HG03565 (cell line): ENCODE data around the gene DIP2C.
"Not testable (repeated sequence)": the region's sequence is repeated elsewhere in the genome, so short reads cannot be mapped to it uniquely, and the experiment has no call there.

Experiments
- ATAC-seq: cut with Tn5 transposase; IDR thresholded peaks from one replicate; pipeline ENCODE4 v1.9.1; 2021; ENCODE audit warnings: mild to moderate bottlenecking, moderate library complexity; ENCODE audit not compliant: unreplicated experiment

The DIP2C gene

GRCh38 chr10:324593-324992, 364.9 kb downstream of the DIP2C start:
- ATAC-seq: no peak

- ATAC-seq: peak; percentile 93
Measured at GRCh38 chr10:323651-324293, 365.7 kb downstream of the DIP2C start.

GRCh38 chr10:323046-323445, 366.4 kb downstream of the DIP2C start:
- not testable (repeated sequence) for ATAC-seq

- ATAC-seq: no peak
Measured at GRCh38 chr10:320771-321170, 368.7 kb downstream of the DIP2C start.

GRCh38 chr10:317926-318325, 371.5 kb downstream of the DIP2C start:
- no peak for ATAC-seq

- peak; percentile 95 for ATAC-seq
Measured at GRCh38 chr10:317271-317769, 372.1 kb downstream of the DIP2C start.

- ATAC-seq: no peak
Measured at GRCh38 chr10:316390-316789, 373.1 kb downstream of the DIP2C start.

GRCh38 chr10:314871-315270, 374.6 kb downstream of the DIP2C start:
- ATAC-seq: no peak

GRCh38 chr10:314381-314780, 375.1 kb downstream of the DIP2C start:
- no peak for ATAC-seq

GRCh38 chr10:311901-312665, 377.4 kb downstream of the DIP2C start:
- ATAC-seq: no peak

- no peak for ATAC-seq
Measured at GRCh38 chr10:310976-311639, 378.4 kb downstream of the DIP2C start.

- ATAC-seq: no peak
Measured at GRCh38 chr10:310371-310770, 379.1 kb downstream of the DIP2C start.

- ATAC-seq: no peak
Measured at GRCh38 chr10:308572-309085, 380.8 kb downstream of the DIP2C start.

GRCh38 chr10:308101-308500, 381.4 kb downstream of the DIP2C start:
- no peak for ATAC-seq

GRCh38 chr10:307659-308058, 381.8 kb downstream of the DIP2C start:
- ATAC-seq: no peak

- no peak for ATAC-seq
Measured at GRCh38 chr10:306675-307185, 382.7 kb downstream of the DIP2C start.

GRCh38 chr10:306007-306674, 383.3 kb downstream of the DIP2C start:
- ATAC-seq: no peak

GRCh38 chr10:305034-305433, 384.4 kb downstream of the DIP2C start:
- ATAC-seq: no peak

GRCh38 chr10:301536-301935, 387.9 kb downstream of the DIP2C start:
- ATAC-seq: no peak

GRCh38 chr10:300580-300979, 388.9 kb downstream of the DIP2C start:
- ATAC-seq: not testable (repeated sequence)

GRCh38 chr10:299969-300368, 389.5 kb downstream of the DIP2C start:
- ATAC-seq: peak; percentile 45
